NCI-H69 (cell line): ENCODE measurements around the gene FAT1.

Experiments
- DNase-seq: peaks from one replicate; lab custom pipeline; 2025; lab: John Stamatoyannopoulos, UW

FAT1 gene

GRCh38 chr4:186755550-186756519 lies 32.2 kb upstream of the FAT1 start:
- peak; percentile 11 for DNase-seq

GRCh38 chr4:186754976-186755375 lies 31.3 kb upstream of the FAT1 start:
- no peak for DNase-seq

GRCh38 chr4:186752325-186752724 lies 28.7 kb upstream of the FAT1 start:
- no peak for DNase-seq

- DNase-seq, result peak; percentile 47
These were observed 26.1 kb upstream of the FAT1 start for GRCh38 chr4:186749611-186750281.

- DNase-seq, result no peak
These were observed 22.9 kb upstream of the FAT1 start for GRCh38 chr4:186746581-186746980.

GRCh38 chr4:186743261-186743660 lies 19.6 kb upstream of the FAT1 start:
- no peak for DNase-seq

GRCh38 chr4:186740822-186741221 lies 17.2 kb upstream of the FAT1 start:
- peak; percentile 14 for DNase-seq

GRCh38 chr4:186739802-186740434 lies 16.3 kb upstream of the FAT1 start:
- DNase-seq, result peak; percentile 94

GRCh38 chr4:186739317-186739716 lies 15.7 kb upstream of the FAT1 start:
- DNase-seq, result no peak

- no peak for DNase-seq
These were observed 14.8 kb upstream of the FAT1 start for GRCh38 chr4:186738421-186738820.

GRCh38 chr4:186737427-186737826 lies 13.8 kb upstream of the FAT1 start:
- DNase-seq, result no peak

GRCh38 chr4:186736466-186736865 lies 12.8 kb upstream of the FAT1 start:
- DNase-seq, result no peak

GRCh38 chr4:186734251-186734650 lies 10.6 kb upstream of the FAT1 start:
- no peak for DNase-seq

GRCh38 chr4:186733778-186734177 lies 10.1 kb upstream of the FAT1 start:
- DNase-seq, result no peak

GRCh38 chr4:186730621-186731020 lies 7.0 kb upstream of the FAT1 start:
- DNase-seq, result no peak

- no peak for DNase-seq
These were observed 6.2 kb upstream of the FAT1 start for GRCh38 chr4:186729856-186730255.

- DNase-seq, result no peak
These were observed 5.1 kb upstream of the FAT1 start for GRCh38 chr4:186728631-186729271.

- DNase-seq, result peak; percentile 16
These were observed 4.4 kb upstream of the FAT1 start for GRCh38 chr4:186727977-186728519.

- peak; percentile 58 for DNase-seq
These were observed 3.7 kb upstream of the FAT1 start for GRCh38 chr4:186727169-186727976.

GRCh38 chr4:186726426-186727168 lies 2.9 kb upstream of the FAT1 start:
- DNase-seq, result peak; percentile 94
